Keratinocyte (primary cell): ENCODE results near the gene LITAFD.
"Not testable (repeated sequence)": the region's sequence is repeated elsewhere in the genome, so short reads cannot be mapped to it uniquely, and the experiment has no call there.

Experiments
- EZH2 ChIP-seq: IDR thresholded peaks from one replicate; pipeline ENCODE4 v1.6.1; 2012; ENCODE audit warnings: inconsistent platforms, mild to moderate bottlenecking, low read length, moderate library complexity
- TF ChIP-seq, protein P1 (sequence below), 3 experiments: IDR thresholded peaks in 1 of 3; conservative IDR thresholded peaks in 1 of 3; optimal IDR thresholded peaks in 1 of 3; 2 replicates in 2 of 3; 3 replicates in 1 of 3; pipeline versions ENCODE3 to v1.5.1; 2011; ENCODE audit warnings: low read length in 3 of 3, mild to moderate bottlenecking in 3 of 3, moderate library complexity in 2 of 3, control low read depth in 1 of 3, inconsistent platforms in 1 of 3; ENCODE audit not compliant: insufficient read depth in 2 of 3; ENCODE audit errors: extremely low read depth in 1 of 3

DNA sequence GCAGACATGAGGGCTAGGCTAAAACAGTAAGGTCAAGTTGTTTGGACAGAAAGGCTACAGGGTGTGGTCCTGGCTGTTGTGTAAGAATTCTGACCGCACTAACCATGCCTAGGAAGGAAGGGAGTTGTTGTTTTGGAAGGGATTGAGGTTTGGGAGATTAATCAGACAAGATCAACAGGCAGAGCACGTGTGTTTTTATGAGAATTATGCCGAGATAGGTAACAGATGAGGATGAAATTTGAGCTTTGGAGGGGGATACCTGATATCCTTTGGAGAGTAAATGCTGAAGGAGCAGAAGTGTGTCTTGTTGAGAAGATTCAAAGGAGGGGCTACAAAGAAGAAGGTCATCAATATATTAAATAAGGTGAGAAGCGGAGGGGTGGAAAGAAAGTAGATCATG lies 40.1 kb upstream of the LITAFD start:
- TF ChIP-seq, protein P1, sequence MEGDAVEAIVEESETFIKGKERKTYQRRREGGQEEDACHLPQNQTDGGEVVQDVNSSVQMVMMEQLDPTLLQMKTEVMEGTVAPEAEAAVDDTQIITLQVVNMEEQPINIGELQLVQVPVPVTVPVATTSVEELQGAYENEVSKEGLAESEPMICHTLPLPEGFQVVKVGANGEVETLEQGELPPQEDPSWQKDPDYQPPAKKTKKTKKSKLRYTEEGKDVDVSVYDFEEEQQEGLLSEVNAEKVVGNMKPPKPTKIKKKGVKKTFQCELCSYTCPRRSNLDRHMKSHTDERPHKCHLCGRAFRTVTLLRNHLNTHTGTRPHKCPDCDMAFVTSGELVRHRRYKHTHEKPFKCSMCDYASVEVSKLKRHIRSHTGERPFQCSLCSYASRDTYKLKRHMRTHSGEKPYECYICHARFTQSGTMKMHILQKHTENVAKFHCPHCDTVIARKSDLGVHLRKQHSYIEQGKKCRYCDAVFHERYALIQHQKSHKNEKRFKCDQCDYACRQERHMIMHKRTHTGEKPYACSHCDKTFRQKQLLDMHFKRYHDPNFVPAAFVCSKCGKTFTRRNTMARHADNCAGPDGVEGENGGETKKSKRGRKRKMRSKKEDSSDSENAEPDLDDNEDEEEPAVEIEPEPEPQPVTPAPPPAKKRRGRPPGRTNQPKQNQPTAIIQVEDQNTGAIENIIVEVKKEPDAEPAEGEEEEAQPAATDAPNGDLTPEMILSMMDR (optimal IDR thresholded peaks at IDR 0.05 in 1 of 3, IDR thresholded peaks at IDR 0.05 in 1 of 3, conservative IDR thresholded peaks at IDR 0.05 in 1 of 3; ENCODE audit: extremely low read depth in 1 of 3, insufficient read depth in 2 of 3, low read length in 3 of 3): not testable (repeated sequence)
- TF ChIP-seq EZH2: not testable (repeated sequence)
